ENCODE measurements around the gene EPB41L2.
"Not testable (repeated sequence)": the region's sequence is repeated elsewhere in the genome, so short reads cannot be mapped to it uniquely, and the experiment has no call there.

EPB41L2 gene

DNA sequence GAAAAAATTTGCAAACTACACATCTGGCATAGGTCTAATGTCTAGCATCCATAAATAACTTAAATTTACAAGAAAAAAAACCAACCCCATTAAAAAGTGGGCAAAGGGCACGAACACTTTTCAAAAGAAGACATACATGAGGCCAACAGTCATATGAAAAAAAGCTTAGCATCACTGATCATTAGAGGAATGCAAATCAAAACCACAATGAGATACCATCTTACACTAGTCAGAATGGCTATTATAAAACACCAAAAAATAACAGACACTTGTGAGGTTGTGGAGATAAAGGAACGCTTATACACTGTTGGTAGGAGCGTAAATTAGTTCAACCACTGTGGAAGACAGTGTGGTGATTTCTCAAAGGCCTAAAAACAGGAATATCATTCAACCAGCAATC is 33.7 kb upstream of the EPB41L2 start:
- in situ Hi-C loops (cut with MboI; ENCODE audit: low sequenced_read_pairs, unreplicated experiment) = no loop called here
- TF ChIP-seq, protein P1, sequence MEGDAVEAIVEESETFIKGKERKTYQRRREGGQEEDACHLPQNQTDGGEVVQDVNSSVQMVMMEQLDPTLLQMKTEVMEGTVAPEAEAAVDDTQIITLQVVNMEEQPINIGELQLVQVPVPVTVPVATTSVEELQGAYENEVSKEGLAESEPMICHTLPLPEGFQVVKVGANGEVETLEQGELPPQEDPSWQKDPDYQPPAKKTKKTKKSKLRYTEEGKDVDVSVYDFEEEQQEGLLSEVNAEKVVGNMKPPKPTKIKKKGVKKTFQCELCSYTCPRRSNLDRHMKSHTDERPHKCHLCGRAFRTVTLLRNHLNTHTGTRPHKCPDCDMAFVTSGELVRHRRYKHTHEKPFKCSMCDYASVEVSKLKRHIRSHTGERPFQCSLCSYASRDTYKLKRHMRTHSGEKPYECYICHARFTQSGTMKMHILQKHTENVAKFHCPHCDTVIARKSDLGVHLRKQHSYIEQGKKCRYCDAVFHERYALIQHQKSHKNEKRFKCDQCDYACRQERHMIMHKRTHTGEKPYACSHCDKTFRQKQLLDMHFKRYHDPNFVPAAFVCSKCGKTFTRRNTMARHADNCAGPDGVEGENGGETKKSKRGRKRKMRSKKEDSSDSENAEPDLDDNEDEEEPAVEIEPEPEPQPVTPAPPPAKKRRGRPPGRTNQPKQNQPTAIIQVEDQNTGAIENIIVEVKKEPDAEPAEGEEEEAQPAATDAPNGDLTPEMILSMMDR (IDR thresholded peaks at IDR 0.05; ENCODE audit: borderline replicate concordance, control extremely low read depth, extremely low read depth, insufficient read depth, missing control alignments) = no peak
- no peak for DNase-seq (ENCODE audit: low spot score)

DNA sequence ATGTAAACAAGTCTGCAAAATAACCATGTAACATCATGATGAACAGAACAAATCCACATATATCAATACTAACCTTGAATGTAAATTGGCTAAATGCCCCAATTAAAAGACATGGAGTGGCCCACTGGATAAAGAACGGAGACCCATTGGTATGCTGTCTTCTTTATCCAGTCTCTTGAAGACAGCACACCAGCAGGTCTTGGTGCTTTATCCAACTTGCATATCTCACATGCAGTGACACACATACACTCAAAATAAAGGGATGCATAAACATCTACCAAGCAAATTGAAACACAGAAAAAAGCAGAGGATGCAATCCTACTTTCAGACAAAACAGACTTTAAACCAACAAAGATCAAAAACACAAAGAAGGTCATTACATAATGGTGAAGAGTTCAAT is 30.3 kb upstream of the EPB41L2 start:
- TF ChIP-seq, protein P1 (IDR thresholded peaks at IDR 0.05; ENCODE audit: borderline replicate concordance, control extremely low read depth, extremely low read depth, insufficient read depth, missing control alignments) = no peak
- in situ Hi-C loops (cut with MboI; ENCODE audit: low sequenced_read_pairs, unreplicated experiment) = no loop called here
- DNase-seq (ENCODE audit: low spot score) = no peak

DNA sequence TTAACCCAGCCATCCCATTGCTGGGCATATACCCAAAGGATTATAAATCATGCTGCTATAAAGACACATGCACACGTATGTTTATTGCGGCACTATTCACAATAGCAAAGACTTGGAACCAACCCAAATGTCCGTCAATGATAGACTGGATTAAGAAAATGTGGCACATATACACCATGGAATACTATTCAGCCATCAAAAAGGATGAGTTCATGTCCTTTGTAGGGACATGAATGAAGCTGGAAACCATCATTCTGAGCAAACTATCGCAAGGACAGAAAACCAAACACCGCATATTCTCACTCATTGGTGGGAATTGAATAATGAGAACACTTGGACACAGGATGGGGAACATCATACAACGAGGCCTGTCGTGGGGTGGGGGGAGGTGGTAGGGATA is 28.9 kb upstream of the EPB41L2 start:
- DNase-seq (ENCODE audit: low spot score); in situ Hi-C loops (cut with MboI; ENCODE audit: low sequenced_read_pairs, unreplicated experiment): not testable (repeated sequence)

DNA sequence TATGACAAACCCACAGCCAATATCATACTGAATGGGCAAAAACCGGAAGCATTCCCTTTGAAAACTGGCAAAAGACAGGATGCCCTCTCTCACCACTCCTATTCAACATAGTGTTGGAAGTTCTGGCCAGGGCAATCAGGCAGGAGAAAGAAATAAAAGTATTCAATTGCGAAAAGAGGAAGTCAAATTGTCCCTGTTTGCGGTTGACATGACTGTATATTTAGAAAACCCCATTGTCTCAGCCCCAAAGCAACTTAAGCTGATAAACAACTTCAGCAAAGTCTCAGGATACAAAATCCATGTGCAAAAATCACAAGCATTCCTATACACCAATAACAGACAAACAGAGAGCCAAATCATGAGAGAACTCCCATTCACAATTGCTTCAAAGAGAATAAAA is 27.3 kb upstream of the EPB41L2 start:
- DNase-seq (ENCODE audit: low spot score) = not testable (repeated sequence)

DNA sequence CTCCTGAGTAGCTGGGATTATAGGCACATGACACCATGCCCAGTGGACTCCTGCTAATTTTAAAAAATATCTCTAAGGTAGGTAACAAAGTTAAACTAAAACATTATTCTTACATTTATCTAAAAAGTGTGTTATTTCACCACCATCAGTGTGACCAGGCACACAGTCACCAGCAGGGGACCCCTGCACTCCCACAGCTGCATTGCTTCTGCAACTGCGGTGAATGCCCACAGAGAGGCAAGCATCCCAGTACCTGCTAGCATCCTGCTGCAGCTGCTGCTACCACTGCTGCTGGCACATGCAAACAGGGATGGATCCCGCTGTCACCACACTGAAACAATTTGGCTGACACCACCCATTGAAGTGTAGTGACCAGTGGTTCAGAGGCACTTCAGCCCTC is 21.9 kb upstream of the EPB41L2 start:
- in situ Hi-C loops (cut with MboI; ENCODE audit: low sequenced_read_pairs, unreplicated experiment) = no loop called here
- TF ChIP-seq, protein P1 (IDR thresholded peaks at IDR 0.05; ENCODE audit: borderline replicate concordance, control extremely low read depth, extremely low read depth, insufficient read depth, missing control alignments) = no peak

More for the DNA sequence above, 27.3 kb upstream of the EPB41L2 start:
- in situ Hi-C loops (cut with MboI; ENCODE audit: low sequenced_read_pairs, unreplicated experiment) = not testable (repeated sequence)

DNA sequence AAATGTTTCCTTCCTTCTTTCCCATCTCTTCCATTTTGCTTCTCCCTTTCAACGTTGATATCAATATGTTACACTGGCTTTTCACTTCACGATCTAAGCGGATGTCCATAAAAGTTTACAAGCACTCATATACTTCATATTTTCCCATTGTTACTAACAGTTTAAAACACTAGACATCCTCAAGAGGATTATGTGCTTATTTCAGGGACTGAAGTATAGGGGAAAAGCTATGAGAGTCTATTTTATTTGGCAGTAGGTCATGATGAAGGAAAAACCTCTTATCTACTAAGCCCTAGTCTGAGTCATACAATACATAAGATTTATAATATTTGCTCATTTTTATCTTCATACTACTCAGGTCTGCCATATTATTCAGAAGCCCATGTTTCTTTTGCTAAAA is 20.6 kb upstream of the EPB41L2 start:
- no peak for DNase-seq (ENCODE audit: low spot score)
- in situ Hi-C loops (cut with MboI; ENCODE audit: low sequenced_read_pairs, unreplicated experiment) = no loop called here
- TF ChIP-seq, protein P1 (IDR thresholded peaks at IDR 0.05; ENCODE audit: borderline replicate concordance, control extremely low read depth, extremely low read depth, insufficient read depth, missing control alignments) = no peak

More for the DNA sequence above, 21.9 kb upstream of the EPB41L2 start:
- DNase-seq (ENCODE audit: low spot score) = no peak

DNA sequence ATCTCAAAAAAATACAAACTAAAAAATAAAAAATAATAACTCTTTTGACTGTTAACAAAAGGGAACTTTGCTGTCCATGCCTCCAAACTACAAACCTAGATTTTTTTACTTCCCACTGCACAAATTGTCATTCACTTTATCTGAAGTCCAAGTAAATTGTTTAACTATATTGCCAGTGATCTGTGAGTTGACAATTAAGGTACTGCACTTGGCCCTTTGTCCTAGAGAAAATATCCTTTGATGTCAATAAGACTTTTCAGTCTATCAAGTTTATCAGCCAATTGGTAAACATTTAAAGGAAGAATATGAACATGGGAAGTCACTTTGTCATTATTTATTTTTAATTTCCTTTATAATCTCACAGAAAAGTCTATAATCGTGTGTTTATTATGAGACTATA is 19.3 kb upstream of the EPB41L2 start:
- TF ChIP-seq, protein P1 (IDR thresholded peaks at IDR 0.05; ENCODE audit: borderline replicate concordance, control extremely low read depth, extremely low read depth, insufficient read depth, missing control alignments) = no peak
- DNase-seq (ENCODE audit: low spot score) = no peak
- in situ Hi-C loops (cut with MboI; ENCODE audit: low sequenced_read_pairs, unreplicated experiment) = no loop called here

DNA sequence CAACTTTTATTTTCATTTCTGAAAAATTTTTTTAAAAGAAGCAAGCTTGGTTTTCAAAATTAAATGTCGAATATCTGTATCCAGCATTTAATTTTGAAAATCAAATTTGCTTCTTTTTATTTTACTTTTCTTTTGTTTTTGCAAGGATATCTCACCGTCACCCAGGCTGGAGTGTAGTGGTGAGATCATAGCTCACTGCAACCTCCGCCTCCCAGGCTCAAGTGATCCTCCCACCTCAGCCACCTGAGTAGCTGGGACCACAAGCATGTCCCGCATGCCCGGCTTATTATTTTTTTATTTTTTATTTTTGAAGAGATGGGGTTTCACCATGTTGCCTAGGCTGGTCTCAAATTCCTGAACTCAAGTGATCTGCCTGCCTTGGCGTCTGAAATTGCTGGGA is 17.0 kb upstream of the EPB41L2 start:
- TF ChIP-seq, protein P1 (IDR thresholded peaks at IDR 0.05; ENCODE audit: borderline replicate concordance, control extremely low read depth, extremely low read depth, insufficient read depth, missing control alignments) = no peak
- DNase-seq (ENCODE audit: low spot score) = no peak
- in situ Hi-C loops (cut with MboI; ENCODE audit: low sequenced_read_pairs, unreplicated experiment) = no loop called here

All from GM13976 (cell line).